ENCODE measurements around the gene NXPH1. TPM values are rescaled to one million over a fixed set of nuclear protein-coding genes. Genes with fewer than 3 reads are reported as not detected.

Gene NXPH1
- total and polyA plus RNA-seq, 7 experiments from 2014 or later, result not detected

- Histone ChIP-seq H3K27me3 (ENCODE audit: control insufficient read depth in 2 of 2, insufficient read depth in 2 of 2, low read length in 2 of 2) (no peaks in the 10 kb centered on the region), H3K27ac (ENCODE audit: low read depth, low read length) (no peak overlapping the region), H3K9me3 (ENCODE audit: control insufficient read depth in 2 of 3, low read length in 3 of 3) (no peaks in the 10 kb centered on the region), H3K4me3 (ENCODE audit: low read length) (no peak overlapping the region), H3K36me3 (ENCODE audit: control insufficient read depth in 2 of 3, insufficient read depth in 3 of 3, low read length in 3 of 3) (no peaks in the 10 kb centered on the region), H3K4me1 (ENCODE audit: control insufficient read depth in 2 of 2, insufficient read depth in 2 of 2, low read length in 2 of 2) (no peaks in the 10 kb centered on the region)
- Mint-ChIP-seq H3K27ac (no peak overlapping the region), H3K9me3 (peaks cover 0 to 9% (median 0%) of the 10 kb centered on the region in 11 donors), H3K4me3 (no peak overlapping the region), H3K27me3 (peaks cover 0 to 4% (median 0%) of the 10 kb centered on the region in 5 donors), H3K4me1 (no peaks in the 10 kb centered on the region), H3K36me3 (no peaks in the 10 kb centered on the region)
- DNase-seq (no peak), ATAC-seq (no peak)
- CTCF ChIA-PET, result no interaction called here
- POLR2A ChIA-PET, result no interaction called here
- intact Hi-C loops (cut with micrococcal nuclease), result no loop called here
Measured at GRCh38 chr7:8560501-8560900, 127.1 kb downstream of the NXPH1 start.

GRCh38 chr7:8561449-8561848 lies 128.0 kb downstream of the NXPH1 start:
- ChIA-PET POLR2A (no interaction called here), CTCF (no interaction called here)
- Mint-ChIP-seq H3K36me3 (no peaks in the 10 kb centered on the region), H3K9me3 (peaks cover 0 to 9% (median 0%) of the 10 kb centered on the region in 11 donors), H3K27ac (no peak overlapping the region), H3K4me3 (no peak overlapping the region), H3K4me1 (no peaks in the 10 kb centered on the region), H3K27me3 (peaks cover 0 to 4% (median 0%) of the 10 kb centered on the region in 5 donors)
- Histone ChIP-seq H3K9me3 (ENCODE audit: control insufficient read depth in 2 of 3, low read length in 3 of 3) (no peaks in the 10 kb centered on the region), H3K27ac (ENCODE audit: low read depth, low read length) (no peak overlapping the region), H3K36me3 (ENCODE audit: control insufficient read depth in 2 of 3, insufficient read depth in 3 of 3, low read length in 3 of 3) (no peaks in the 10 kb centered on the region), H3K4me1 (ENCODE audit: control insufficient read depth in 2 of 2, insufficient read depth in 2 of 2, low read length in 2 of 2) (no peaks in the 10 kb centered on the region), H3K27me3 (ENCODE audit: control insufficient read depth in 2 of 2, insufficient read depth in 2 of 2, low read length in 2 of 2) (no peaks in the 10 kb centered on the region), H3K4me3 (ENCODE audit: low read length) (no peak overlapping the region)
- DNase-seq, result no peak
- intact Hi-C loops (cut with micrococcal nuclease), result no loop called here
- ATAC-seq, result no peak

DNA sequence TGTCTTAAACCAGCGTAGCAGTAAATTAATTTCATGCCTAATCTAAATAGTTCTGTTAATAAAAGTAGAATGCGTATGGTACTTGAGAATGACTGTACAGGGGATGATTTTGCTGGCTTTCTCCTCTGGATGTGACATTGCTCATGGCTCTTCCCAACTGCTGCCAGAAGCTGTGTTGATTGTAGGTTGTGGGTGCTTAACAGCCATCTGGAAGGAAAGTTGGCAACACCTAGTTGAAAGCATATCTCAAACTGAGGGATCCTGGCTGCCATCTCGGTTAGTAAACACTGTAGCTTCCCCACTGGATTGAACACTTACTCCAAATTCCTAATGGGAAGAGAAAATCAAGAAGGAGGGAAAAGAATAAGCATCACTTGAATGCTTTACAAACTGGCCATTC lies 130.9 kb downstream of the NXPH1 start:
- H3K9me3 ChIP-seq (ENCODE audit: control insufficient read depth in 2 of 3, low read length in 3 of 3), result no peaks in the 10 kb centered on the region
- H3K9me3 Mint-ChIP-seq, result peaks cover 0 to 9% (median 0%) of the 10 kb centered on the region in 11 donors
- H3K36me3 ChIP-seq (ENCODE audit: control insufficient read depth in 2 of 3, insufficient read depth in 3 of 3, low read length in 3 of 3), result no peaks in the 10 kb centered on the region
- ChIA-PET CTCF (no interaction called here), POLR2A (no interaction called here)
- no peaks in the 10 kb centered on the region for H3K4me1 Mint-ChIP-seq
- H3K36me3 Mint-ChIP-seq, result no peaks in the 10 kb centered on the region
- peaks cover 0 to 4% (median 0%) of the 10 kb centered on the region in 5 donors for H3K27me3 Mint-ChIP-seq
- no peak overlapping the region for H3K27ac Mint-ChIP-seq
- no peaks in the 10 kb centered on the region for H3K4me1 ChIP-seq (ENCODE audit: control insufficient read depth in 2 of 2, insufficient read depth in 2 of 2, low read length in 2 of 2)
- no peak for DNase-seq
- ATAC-seq, result no peak
- no peak overlapping the region for H3K27ac ChIP-seq (ENCODE audit: low read depth, low read length)
- H3K4me3 ChIP-seq (ENCODE audit: low read length), result no peak overlapping the region
- H3K4me3 Mint-ChIP-seq, result no peak overlapping the region
- H3K27me3 ChIP-seq (ENCODE audit: control insufficient read depth in 2 of 2, insufficient read depth in 2 of 2, low read length in 2 of 2), result no peaks in the 10 kb centered on the region
- intact Hi-C loops (cut with micrococcal nuclease), result no loop called here

DNA sequence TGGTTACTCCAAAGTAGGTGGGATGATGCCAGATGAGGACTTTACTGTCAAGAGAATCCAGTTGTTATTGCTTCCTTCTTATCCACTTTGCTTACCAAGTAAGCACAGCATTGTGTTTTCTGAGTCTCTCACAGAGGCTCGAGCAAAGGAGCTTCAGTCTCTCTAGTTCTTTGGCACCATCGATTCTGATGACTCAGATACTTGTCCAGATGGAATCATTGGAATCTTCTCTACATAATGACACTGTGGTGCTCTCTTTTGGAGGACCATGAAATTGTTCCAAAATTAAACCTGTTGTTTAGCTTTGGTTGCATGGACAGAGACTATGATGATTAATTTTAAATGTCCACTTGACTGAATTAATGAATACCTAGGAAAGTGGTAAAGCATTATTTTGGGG lies 132.6 kb downstream of the NXPH1 start:
- no peak overlapping the region for H3K27ac ChIP-seq (ENCODE audit: low read depth, low read length)
- H3K4me1 ChIP-seq (ENCODE audit: control insufficient read depth in 2 of 2, insufficient read depth in 2 of 2, low read length in 2 of 2), result no peaks in the 10 kb centered on the region
- Mint-ChIP-seq H3K36me3 (no peaks in the 10 kb centered on the region), H3K27me3 (peaks cover 0 to 9% (median 0%) of the 10 kb centered on the region in 5 donors), H3K27ac (no peak overlapping the region), H3K4me3 (no peak overlapping the region), H3K4me1 (no peaks in the 10 kb centered on the region), H3K9me3 (peaks cover 0 to 10% (median 0%) of the 10 kb centered on the region in 11 donors)
- H3K36me3 ChIP-seq (ENCODE audit: control insufficient read depth in 2 of 3, insufficient read depth in 3 of 3, low read length in 3 of 3), result no peaks in the 10 kb centered on the region
- CTCF ChIA-PET, result no interaction called here
- DNase-seq, result no peak
- no peak overlapping the region for H3K4me3 ChIP-seq (ENCODE audit: low read length)
- no peak for ATAC-seq
- POLR2A ChIA-PET, result no interaction called here
- intact Hi-C loops (cut with micrococcal nuclease), result no loop called here
- no peaks in the 10 kb centered on the region for H3K9me3 ChIP-seq (ENCODE audit: control insufficient read depth in 2 of 3, low read length in 3 of 3)
- no peaks in the 10 kb centered on the region for H3K27me3 ChIP-seq (ENCODE audit: control insufficient read depth in 2 of 2, insufficient read depth in 2 of 2, low read length in 2 of 2)

GRCh38 chr7:8567626-8568025 lies 134.2 kb downstream of the NXPH1 start:
- Mint-ChIP-seq H3K9me3 (peaks cover 0 to 5% (median 0%) of the 10 kb centered on the region in 11 donors), H3K4me1 (no peaks in the 10 kb centered on the region), H3K36me3 (no peaks in the 10 kb centered on the region), H3K4me3 (no peak overlapping the region), H3K27ac (no peak overlapping the region), H3K27me3 (peaks cover 0 to 9% (median 0%) of the 10 kb centered on the region in 5 donors)
- ATAC-seq (no peak), DNase-seq (no peak)
- ChIA-PET CTCF (no interaction called here), POLR2A (no interaction called here)
- Histone ChIP-seq H3K4me1 (ENCODE audit: control insufficient read depth in 2 of 2, insufficient read depth in 2 of 2, low read length in 2 of 2) (no peaks in the 10 kb centered on the region), H3K27me3 (ENCODE audit: control insufficient read depth in 2 of 2, insufficient read depth in 2 of 2, low read length in 2 of 2) (no peaks in the 10 kb centered on the region), H3K36me3 (ENCODE audit: control insufficient read depth in 2 of 3, insufficient read depth in 3 of 3, low read length in 3 of 3) (no peaks in the 10 kb centered on the region), H3K9me3 (ENCODE audit: control insufficient read depth in 2 of 3, low read length in 3 of 3) (no peaks in the 10 kb centered on the region), H3K27ac (ENCODE audit: low read depth, low read length) (no peak overlapping the region), H3K4me3 (ENCODE audit: low read length) (no peak overlapping the region)
- intact Hi-C loops (cut with micrococcal nuclease), result no loop called here

- ChIA-PET CTCF (no interaction called here), POLR2A (no interaction called here)
- Histone ChIP-seq H3K27me3 (ENCODE audit: control insufficient read depth in 2 of 2, insufficient read depth in 2 of 2, low read length in 2 of 2) (no peaks in the 10 kb centered on the region), H3K9me3 (ENCODE audit: control insufficient read depth in 2 of 3, low read length in 3 of 3) (no peaks in the 10 kb centered on the region), H3K27ac (ENCODE audit: low read depth, low read length) (no peak overlapping the region), H3K36me3 (ENCODE audit: control insufficient read depth in 2 of 3, insufficient read depth in 3 of 3, low read length in 3 of 3) (no peaks in the 10 kb centered on the region), H3K4me1 (ENCODE audit: control insufficient read depth in 2 of 2, insufficient read depth in 2 of 2, low read length in 2 of 2) (no peaks in the 10 kb centered on the region), H3K4me3 (ENCODE audit: low read length) (no peak overlapping the region)
- Mint-ChIP-seq H3K4me1 (no peaks in the 10 kb centered on the region), H3K4me3 (no peak overlapping the region), H3K9me3 (peaks cover 0 to 13% (median 0%) of the 10 kb centered on the region in 11 donors), H3K36me3 (no peaks in the 10 kb centered on the region), H3K27ac (no peak overlapping the region), H3K27me3 (peaks cover 0 to 3% (median 0%) of the 10 kb centered on the region in 5 donors)
- intact Hi-C loops (cut with micrococcal nuclease), result no loop called here
- ATAC-seq (no peak), DNase-seq (no peak)
Measured at GRCh38 chr7:8579661-8580194, 146.3 kb downstream of the NXPH1 start.

- peaks cover 0 to 9% (median 0%) of the 10 kb centered on the region in 11 donors for H3K9me3 Mint-ChIP-seq
- no peaks in the 10 kb centered on the region for H3K4me1 Mint-ChIP-seq
- DNase-seq, result no peak
- ChIA-PET CTCF (no interaction called here), POLR2A (no interaction called here)
- no peaks in the 10 kb centered on the region for H3K27me3 ChIP-seq (ENCODE audit: control insufficient read depth in 2 of 2, insufficient read depth in 2 of 2, low read length in 2 of 2)
- intact Hi-C loops (cut with micrococcal nuclease), result no loop called here
- no peak overlapping the region for H3K27ac ChIP-seq (ENCODE audit: low read depth, low read length)
- no peaks in the 10 kb centered on the region for H3K36me3 Mint-ChIP-seq
- H3K4me1 ChIP-seq (ENCODE audit: control insufficient read depth in 2 of 2, insufficient read depth in 2 of 2, low read length in 2 of 2), result no peaks in the 10 kb centered on the region
- no peaks in the 10 kb centered on the region for H3K36me3 ChIP-seq (ENCODE audit: control insufficient read depth in 2 of 3, insufficient read depth in 3 of 3, low read length in 3 of 3)
- no peak overlapping the region for H3K27ac Mint-ChIP-seq
- H3K4me3 ChIP-seq (ENCODE audit: low read length), result no peak overlapping the region
- no peaks in the 10 kb centered on the region for H3K9me3 ChIP-seq (ENCODE audit: control insufficient read depth in 2 of 3, low read length in 3 of 3)
- no peak for ATAC-seq
- no peak overlapping the region for H3K4me3 Mint-ChIP-seq
- H3K27me3 Mint-ChIP-seq, result peaks cover 0 to 3% (median 0%) of the 10 kb centered on the region in 5 donors
Measured at GRCh38 chr7:8581842-8582241, 148.4 kb downstream of the NXPH1 start.

Data from naive thymus-derived CD4-positive, alpha-beta T cell (primary cell).